Astrocyte (in vitro differentiated cells and primary cell): ENCODE data around the gene ATOSA.

ENCODE experiments used
- CTCF ChIP-seq: IDR thresholded peaks from 2 replicates; pipeline ENCODE4 v1.5.1; 2011; ENCODE audit warnings: low read depth, mild to moderate bottlenecking, inconsistent platforms, low read length, moderate library complexity; ENCODE audit not compliant: insufficient read depth
- EZH2 ChIP-seq: IDR thresholded peaks from 2 replicates; pipeline ENCODE4 v1.6.1; 2012; ENCODE audit warnings: mild to moderate bottlenecking, low read length, inconsistent platforms; ENCODE audit not compliant: insufficient read depth

DNA sequence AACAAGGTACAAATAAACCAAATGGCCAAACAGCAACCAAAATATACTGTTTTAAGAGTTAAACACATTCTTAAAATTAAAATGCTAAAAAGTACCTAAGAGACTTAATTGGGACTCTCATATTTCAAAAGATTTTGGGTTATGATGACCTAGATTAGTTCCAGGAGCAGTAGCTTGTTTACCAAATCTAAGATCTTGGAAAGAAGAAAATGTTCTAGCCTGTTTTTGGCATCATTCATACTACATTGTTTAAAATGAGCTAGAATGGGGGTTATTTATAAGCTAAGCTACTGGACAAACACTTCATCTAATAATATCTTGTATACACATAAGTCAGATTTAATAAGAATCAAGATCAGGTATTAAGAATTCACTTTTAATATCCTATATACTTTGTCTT is 22.8 kb downstream of the ATOSA start:
- no peak for TF ChIP-seq CTCF
- TF ChIP-seq EZH2: no peak
